Measurements from ENCODE around the gene NDUFA9.

DNA sequence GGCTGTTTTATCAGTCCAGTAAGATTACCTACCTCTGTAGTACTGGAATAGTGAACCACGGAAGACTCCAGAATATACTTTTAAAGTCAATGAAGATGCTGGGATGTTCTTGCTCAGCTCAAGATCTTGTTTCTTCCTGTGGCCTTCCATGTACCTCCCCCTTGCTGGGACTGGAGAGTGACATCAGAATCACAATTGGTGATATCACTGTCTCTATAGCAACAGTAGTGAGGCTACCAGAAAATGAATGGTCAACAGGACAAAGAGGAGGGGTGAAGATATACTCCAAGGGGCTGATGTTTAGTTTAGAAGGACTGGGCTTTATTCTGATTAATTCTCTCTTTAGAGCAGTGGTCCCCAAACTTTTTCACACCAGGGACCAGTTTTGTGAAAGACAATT lies 3.9 kb upstream of the NDUFA9 start:
- TF ChIP-seq RARG (CRISPR knock-in tag; IDR thresholded peaks at IDR 0.05; ENCODE audit: low read depth) = no peak
- TF ChIP-seq, protein P1, sequence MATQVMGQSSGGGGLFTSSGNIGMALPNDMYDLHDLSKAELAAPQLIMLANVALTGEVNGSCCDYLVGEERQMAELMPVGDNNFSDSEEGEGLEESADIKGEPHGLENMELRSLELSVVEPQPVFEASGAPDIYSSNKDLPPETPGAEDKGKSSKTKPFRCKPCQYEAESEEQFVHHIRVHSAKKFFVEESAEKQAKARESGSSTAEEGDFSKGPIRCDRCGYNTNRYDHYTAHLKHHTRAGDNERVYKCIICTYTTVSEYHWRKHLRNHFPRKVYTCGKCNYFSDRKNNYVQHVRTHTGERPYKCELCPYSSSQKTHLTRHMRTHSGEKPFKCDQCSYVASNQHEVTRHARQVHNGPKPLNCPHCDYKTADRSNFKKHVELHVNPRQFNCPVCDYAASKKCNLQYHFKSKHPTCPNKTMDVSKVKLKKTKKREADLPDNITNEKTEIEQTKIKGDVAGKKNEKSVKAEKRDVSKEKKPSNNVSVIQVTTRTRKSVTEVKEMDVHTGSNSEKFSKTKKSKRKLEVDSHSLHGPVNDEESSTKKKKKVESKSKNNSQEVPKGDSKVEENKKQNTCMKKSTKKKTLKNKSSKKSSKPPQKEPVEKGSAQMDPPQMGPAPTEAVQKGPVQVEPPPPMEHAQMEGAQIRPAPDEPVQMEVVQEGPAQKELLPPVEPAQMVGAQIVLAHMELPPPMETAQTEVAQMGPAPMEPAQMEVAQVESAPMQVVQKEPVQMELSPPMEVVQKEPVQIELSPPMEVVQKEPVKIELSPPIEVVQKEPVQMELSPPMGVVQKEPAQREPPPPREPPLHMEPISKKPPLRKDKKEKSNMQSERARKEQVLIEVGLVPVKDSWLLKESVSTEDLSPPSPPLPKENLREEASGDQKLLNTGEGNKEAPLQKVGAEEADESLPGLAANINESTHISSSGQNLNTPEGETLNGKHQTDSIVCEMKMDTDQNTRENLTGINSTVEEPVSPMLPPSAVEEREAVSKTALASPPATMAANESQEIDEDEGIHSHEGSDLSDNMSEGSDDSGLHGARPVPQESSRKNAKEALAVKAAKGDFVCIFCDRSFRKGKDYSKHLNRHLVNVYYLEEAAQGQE (IDR thresholded peaks at IDR 0.05; ENCODE audit: borderline replicate concordance in 1 of 2, low read depth in 1 of 2, low read length in 2 of 2) = no peak
- TF ChIP-seq, protein P2, sequence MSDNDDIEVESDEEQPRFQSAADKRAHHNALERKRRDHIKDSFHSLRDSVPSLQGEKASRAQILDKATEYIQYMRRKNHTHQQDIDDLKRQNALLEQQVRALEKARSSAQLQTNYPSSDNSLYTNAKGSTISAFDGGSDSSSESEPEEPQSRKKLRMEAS (IDR thresholded peaks at IDR 0.05) = no peak
- TF ChIP-seq SP1 (IDR thresholded peaks at IDR 0.05) = no peak
- no peak for TF ChIP-seq SP1 (CRISPR knock-in tag; IDR thresholded peaks at IDR 0.05)
- TF ChIP-seq ZNF251 (CRISPR knock-in tag; IDR thresholded peaks at IDR 0.05) = no peak
- TF ChIP-seq KLF9 (CRISPR knock-in tag; IDR thresholded peaks at IDR 0.05; ENCODE audit: low read depth) = no peak
- TF ChIP-seq, protein P3, sequence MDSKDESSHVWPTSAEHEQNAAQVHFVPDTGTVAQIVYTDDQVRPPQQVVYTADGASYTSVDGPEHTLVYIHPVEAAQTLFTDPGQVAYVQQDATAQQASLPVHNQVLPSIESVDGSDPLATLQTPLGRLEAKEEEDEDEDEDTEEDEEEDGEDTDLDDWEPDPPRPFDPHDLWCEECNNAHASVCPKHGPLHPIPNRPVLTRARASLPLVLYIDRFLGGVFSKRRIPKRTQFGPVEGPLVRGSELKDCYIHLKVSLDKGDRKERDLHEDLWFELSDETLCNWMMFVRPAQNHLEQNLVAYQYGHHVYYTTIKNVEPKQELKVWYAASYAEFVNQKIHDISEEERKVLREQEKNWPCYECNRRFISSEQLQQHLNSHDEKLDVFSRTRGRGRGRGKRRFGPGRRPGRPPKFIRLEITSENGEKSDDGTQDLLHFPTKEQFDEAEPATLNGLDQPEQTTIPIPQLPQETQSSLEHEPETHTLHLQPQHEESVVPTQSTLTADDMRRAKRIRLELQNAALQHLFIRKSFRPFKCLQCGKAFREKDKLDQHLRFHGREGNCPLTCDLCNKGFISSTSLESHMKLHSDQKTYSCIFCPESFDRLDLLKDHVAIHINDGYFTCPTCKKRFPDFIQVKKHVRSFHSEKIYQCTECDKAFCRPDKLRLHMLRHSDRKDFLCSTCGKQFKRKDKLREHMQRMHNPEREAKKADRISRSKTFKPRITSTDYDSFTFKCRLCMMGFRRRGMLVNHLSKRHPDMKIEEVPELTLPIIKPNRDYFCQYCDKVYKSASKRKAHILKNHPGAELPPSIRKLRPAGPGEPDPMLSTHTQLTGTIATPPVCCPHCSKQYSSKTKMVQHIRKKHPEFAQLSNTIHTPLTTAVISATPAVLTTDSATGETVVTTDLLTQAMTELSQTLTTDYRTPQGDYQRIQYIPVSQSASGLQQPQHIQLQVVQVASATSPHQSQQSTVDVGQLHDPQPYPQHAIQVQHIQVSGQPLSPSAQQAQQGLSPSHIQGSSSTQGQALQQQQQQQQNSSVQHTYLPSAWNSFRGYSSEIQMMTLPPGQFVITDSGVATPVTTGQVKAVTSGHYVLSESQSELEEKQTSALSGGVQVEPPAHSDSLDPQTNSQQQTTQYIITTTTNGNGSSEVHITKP (CRISPR knock-in tag; IDR thresholded peaks at IDR 0.05; ENCODE audit: low read depth) = no peak
- TF ChIP-seq, protein P4, sequence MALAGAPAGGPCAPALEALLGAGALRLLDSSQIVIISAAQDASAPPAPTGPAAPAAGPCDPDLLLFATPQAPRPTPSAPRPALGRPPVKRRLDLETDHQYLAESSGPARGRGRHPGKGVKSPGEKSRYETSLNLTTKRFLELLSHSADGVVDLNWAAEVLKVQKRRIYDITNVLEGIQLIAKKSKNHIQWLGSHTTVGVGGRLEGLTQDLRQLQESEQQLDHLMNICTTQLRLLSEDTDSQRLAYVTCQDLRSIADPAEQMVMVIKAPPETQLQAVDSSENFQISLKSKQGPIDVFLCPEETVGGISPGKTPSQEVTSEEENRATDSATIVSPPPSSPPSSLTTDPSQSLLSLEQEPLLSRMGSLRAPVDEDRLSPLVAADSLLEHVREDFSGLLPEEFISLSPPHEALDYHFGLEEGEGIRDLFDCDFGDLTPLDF (CRISPR knock-in tag; IDR thresholded peaks at IDR 0.05) = no peak
- TF ChIP-seq ZNF747 (CRISPR knock-in tag; IDR thresholded peaks at IDR 0.05; ENCODE audit: borderline replicate concordance) = no peak
- no peak for TF ChIP-seq ZNF782 (CRISPR knock-in tag; IDR thresholded peaks at IDR 0.05; ENCODE audit: borderline replicate concordance)
- TF ChIP-seq ASH2L (IDR thresholded peaks at IDR 0.05; ENCODE audit: insufficient read length, low read depth, low read length) = no peak
- TF ChIP-seq, protein P5, sequence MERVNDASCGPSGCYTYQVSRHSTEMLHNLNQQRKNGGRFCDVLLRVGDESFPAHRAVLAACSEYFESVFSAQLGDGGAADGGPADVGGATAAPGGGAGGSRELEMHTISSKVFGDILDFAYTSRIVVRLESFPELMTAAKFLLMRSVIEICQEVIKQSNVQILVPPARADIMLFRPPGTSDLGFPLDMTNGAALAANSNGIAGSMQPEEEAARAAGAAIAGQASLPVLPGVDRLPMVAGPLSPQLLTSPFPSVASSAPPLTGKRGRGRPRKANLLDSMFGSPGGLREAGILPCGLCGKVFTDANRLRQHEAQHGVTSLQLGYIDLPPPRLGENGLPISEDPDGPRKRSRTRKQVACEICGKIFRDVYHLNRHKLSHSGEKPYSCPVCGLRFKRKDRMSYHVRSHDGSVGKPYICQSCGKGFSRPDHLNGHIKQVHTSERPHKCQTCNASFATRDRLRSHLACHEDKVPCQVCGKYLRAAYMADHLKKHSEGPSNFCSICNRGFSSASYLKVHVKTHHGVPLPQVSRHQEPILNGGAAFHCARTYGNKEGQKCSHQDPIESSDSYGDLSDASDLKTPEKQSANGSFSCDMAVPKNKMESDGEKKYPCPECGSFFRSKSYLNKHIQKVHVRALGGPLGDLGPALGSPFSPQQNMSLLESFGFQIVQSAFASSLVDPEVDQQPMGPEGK (CRISPR knock-in tag; IDR thresholded peaks at IDR 0.05) = no peak
